ENCODE results near the gene EEFSEC.
A peak's percentile ranks its signal among the peaks of the same experiment; 100 is the strongest.

Gene EEFSEC

DNA sequence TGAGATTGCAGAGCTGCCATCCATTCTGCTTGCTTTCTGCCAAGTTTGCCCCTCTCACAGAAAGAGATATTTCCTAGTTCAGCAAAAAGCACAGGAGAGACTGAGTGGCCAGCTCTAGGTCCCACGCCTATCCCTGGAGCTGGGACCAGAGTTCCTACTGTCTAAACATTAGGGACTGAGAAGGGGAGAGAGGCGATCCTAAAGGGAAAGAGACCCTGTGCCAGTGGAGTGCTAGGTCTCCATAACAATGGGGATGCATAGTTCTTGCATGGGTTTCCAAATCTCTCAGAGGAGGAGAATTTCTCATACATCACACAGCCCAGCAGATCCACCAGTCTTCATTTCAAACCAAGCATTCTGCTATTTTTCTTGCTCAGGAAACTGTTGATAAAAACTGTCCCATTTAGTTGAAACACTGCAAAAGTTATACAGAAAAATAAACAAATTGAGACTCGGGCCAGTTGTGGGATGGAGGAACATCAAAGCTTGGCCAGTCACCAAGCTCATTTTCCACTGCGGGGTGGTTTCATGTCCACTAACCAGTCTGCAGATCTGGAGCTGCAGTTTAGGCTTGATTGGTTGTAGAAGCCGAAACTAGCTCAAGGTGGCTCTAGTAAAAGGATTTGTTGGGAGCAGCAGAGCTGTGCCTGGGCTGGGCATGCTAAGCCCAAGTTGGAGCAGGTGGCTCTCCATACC is 62.7 kb downstream of the EEFSEC start:
- no peak for DNase-seq (ENCODE audit: low read depth, low spot score)

GRCh38 chr3:128217702-128218547 is 64.6 kb downstream of the EEFSEC start:
- no peak for DNase-seq (ENCODE audit: low read depth, low spot score)

DNA sequence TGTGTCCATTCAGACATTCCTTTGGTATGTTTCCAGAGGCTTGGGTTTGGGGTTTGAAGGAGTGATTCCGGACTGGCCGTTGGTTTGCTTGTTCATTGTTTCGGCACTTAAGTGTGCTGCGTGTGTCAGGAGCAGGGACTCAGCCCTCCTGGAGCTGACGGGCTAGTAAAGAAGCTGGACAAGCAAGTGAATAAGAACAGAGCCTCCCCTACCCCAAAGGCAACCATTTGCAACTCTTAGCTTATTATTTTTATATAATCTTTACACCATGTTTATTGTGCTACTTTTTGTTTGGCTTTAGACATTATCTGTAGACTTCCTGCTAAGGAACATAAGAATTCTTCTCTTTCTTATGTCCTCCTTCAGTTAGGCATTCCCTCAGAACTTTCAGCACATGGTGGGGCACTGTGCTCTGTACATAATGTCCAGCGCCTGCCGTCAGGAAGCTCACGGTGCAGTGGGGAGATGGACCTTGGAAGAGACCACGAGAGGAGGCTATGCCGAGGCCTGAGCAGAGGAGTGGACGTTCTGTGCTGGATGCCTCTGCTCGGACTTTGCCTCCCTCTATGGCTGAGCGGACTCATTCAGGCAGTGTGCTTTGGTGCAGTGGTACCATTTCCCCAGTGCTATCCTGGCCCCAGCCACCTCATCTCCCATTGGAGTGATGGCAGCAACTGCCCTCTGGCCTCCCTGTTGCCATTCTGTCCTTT is 65.4 kb downstream of the EEFSEC start:
- no peak for DNase-seq (ENCODE audit: low read depth, low spot score)

DNA sequence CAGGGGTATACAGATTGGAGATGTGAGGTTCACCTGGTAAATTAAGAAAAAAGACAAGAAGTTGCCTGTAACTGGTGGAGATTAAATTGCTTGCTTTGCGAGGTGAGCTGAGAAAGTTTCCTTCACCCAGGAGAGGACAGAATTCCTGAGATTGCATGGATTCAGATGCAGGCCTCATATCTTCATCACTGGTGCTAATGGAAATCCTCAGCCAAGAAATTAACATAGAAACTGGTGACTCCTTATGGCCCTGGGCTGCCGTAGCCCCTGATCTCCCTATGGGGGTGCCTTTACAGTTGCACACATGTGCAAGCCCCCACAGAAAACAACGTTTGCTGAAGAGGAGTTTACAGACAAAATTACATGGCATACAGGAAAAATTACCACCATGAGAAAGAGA is 68.0 kb downstream of the EEFSEC start:
- DNase-seq (ENCODE audit: low read depth, low spot score), result no peak

- no peak for DNase-seq (ENCODE audit: low read depth, low spot score)
Observed at GRCh38 chr3:128222796-128223385, 69.6 kb downstream of the EEFSEC start.

- no peak for DNase-seq (ENCODE audit: low read depth, low spot score)
Observed at GRCh38 chr3:128226186-128226725, 73.0 kb downstream of the EEFSEC start.

- peak; percentile 81 for DNase-seq (ENCODE audit: low read depth, low spot score)
Observed at GRCh38 chr3:128226795-128227395, 73.6 kb downstream of the EEFSEC start.

DNA sequence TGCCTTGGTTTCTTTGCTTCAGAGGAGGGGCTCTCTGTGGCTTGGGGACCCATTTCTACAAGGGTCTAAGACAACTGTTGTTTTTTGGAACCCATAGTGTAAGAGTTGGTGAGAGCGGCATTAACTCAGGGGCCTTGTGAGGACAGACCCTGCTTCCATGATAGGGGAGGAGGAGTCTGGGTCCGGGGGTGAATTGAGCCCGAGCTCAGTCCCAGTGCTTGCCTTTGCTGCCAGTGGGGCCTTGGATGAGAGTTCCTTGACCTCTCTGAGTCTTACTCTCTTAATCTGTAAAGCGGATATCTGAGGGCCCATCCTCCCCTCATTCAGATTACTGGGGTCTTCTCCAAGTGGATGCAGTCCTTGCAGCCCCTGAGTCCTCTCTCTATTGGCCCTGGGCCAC is 74.2 kb downstream of the EEFSEC start:
- DNase-seq (ENCODE audit: low read depth, low spot score), result no peak

GRCh38 chr3:128228366-128228910 is 75.2 kb downstream of the EEFSEC start:
- no peak for DNase-seq (ENCODE audit: low read depth, low spot score)

GRCh38 chr3:128229106-128229857 is 76.0 kb downstream of the EEFSEC start:
- no peak for DNase-seq (ENCODE audit: low read depth, low spot score)

GRCh38 chr3:128231606-128232005 is 78.3 kb downstream of the EEFSEC start:
- no peak for DNase-seq (ENCODE audit: low read depth, low spot score)

DNA sequence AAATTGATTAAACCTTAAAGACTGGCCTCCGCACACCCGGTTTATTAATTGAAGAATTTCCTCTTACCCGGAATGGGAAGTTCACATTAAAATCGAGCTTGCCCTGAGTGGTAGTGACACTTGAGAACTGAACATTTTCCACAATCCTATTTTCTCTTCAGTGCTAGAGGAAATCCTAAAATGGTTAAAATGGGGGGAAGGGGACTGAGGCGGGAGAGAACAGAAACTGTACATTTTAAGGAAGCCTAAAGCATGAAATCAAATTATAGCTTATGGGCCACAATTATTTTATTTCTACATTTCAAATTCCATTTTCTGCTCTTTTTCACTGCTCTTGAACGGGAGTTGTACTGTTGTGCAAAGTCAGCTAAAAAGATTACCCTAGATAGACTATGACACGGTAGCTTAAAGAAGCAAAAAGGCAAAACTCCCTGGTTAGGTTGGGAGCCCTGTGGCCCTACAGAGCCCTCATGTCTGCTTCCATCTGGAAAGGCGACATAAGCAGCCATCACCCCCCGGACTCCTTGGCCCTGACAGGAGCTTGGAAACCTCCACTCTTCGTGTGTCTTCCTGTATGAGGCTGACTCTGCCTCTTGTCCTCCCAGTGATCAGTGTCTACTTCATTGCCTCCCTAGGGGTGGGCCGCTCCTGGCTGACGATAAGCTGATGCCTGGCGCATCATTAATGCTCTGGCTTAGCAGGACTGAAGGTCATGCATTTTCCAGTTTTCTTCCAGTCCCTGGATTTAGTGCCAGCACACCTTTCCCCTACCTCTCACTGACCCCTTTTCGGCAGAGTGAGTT is 79.3 kb downstream of the EEFSEC start:
- DNase-seq (ENCODE audit: low read depth, low spot score), result no peak

DNA sequence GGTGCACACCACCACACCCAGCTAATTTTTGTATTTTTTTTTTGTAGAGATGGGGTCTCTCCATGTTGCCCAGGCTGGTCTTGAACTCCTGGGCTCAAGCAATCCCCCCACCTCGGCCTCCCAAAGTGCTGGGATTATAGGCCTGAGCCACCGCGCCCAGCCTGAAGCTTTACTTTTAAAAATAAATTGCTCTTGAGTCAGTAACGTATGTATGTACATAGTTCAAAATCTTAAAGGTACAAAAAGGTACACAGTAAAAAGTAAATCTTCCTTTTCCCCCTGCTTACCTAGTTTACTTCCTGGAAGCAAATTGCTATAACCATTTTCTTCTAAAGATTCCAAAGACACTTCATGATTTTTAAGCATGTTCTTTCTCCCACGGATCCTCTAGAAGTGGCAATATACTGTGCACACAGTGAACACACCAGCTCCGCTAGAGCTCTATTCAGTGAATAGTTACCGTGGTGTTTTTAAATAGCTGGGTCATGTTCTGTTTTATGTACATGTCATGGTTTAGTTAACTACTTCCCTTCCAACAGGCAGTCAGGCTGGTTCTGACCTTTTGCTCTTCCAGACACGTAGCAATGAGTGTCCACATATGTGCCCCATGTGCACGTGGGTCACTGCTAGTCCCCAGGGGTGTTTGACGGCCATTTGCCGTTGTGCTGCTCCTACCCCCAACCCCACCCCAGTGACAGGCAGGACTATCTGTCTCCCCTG is 82.1 kb downstream of the EEFSEC start:
- DNase-seq (ENCODE audit: low read depth, low spot score), result no peak

DNA sequence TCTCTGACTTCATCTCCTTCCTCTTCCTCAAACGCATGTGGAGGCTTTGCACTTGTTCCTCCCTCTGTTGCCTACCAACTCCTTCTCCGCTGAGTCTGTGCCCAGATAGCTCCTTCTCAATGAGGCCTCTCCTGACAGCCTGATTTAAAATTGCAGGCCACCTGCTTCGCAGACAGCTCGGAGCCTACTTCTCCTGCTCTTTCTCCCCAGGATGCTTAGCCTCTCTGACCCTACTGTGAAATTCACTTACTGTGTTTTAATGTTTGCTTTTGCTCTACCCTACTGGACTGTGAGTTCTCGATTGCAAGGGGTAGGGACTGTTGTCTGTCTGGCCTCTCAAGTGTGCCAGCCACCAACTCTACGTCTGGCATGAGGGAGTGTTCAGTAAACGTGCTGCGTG is 83.4 kb downstream of the EEFSEC start:
- DNase-seq (ENCODE audit: low read depth, low spot score), result no peak

- peak; percentile 45 for DNase-seq (ENCODE audit: low read depth, low spot score)
Observed at GRCh38 chr3:128237348-128238183, 84.3 kb downstream of the EEFSEC start.

- no peak for DNase-seq (ENCODE audit: low read depth, low spot score)
Observed at GRCh38 chr3:128238184-128238489, 84.9 kb downstream of the EEFSEC start.

GRCh38 chr3:128239304-128239703 is 86.0 kb downstream of the EEFSEC start:
- DNase-seq (ENCODE audit: low read depth, low spot score), result no peak

DNA sequence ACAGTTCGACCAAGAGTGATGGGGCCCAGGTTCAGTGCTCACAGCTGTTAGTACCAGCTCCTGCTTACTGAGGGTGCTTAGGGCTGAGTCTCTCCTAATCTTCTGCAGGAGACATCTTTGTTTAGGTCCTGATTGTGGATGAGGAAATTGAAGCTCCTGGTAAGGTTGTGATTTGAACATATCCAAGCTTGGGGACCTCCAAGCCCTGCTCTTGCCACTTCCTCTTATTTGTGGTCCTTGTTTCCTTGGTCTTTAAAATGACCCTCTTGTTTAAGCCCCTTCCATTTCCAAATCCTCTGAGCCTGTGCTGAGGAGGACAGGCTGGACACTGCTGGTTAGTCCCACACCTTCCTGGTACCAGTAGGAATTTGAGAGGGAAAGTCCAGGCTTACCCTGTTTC is 87.0 kb downstream of the EEFSEC start:
- no peak for DNase-seq (ENCODE audit: low read depth, low spot score)
